Measurements from ENCODE around the gene IFIT3.
"Not testable (repeated sequence)": the region's sequence is repeated elsewhere in the genome, so short reads cannot be mapped to it uniquely, and the experiment has no call there.

IFIT3 gene

GRCh38 chr10:89318047-89318446 lies 9.8 kb upstream of the IFIT3 start:
- H3K27me3 ChIP-seq (ENCODE audit: control insufficient read depth in 3 of 3, insufficient read depth in 3 of 3, low read depth in 1 of 3, low read length in 3 of 3): not testable (repeated sequence)

DNA sequence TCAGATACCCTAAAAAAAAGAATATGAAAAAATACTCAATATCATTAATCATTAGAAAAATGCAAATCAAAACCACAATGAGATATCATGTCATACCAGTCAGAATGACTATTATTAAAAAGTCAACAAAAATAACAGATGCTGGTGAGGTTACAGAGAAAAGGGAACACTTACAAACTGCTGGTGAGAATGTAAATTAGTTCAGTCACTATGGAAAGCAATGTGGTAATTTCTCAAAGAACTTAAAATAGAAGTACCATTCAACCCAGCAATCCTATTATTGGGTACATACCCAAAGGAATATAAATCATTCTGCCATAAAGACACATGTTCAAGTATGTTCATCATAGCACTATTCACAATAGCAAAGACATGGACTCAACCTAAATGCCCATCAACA lies 2.7 kb upstream of the IFIT3 start:
- not testable (repeated sequence) for H3K27me3 ChIP-seq (ENCODE audit: control insufficient read depth in 3 of 3, insufficient read depth in 3 of 3, low read depth in 1 of 3, low read length in 3 of 3); H3K4me1 ChIP-seq (ENCODE audit: control insufficient read depth in 2 of 2, insufficient read depth in 1 of 2, low read depth in 1 of 2, low read length in 2 of 2); H3K9me3 ChIP-seq (replicated peaks in 1 of 2; ENCODE audit: control insufficient read depth in 2 of 2, insufficient read depth in 1 of 2, low read depth in 1 of 2, low read length in 2 of 2); H2BK5ac ChIP-seq (ENCODE audit: low read length); H4K8ac ChIP-seq (ENCODE audit: low read depth, low read length); H2BK12ac ChIP-seq (ENCODE audit: low read length); H3K18ac ChIP-seq (ENCODE audit: low read length); H4K91ac ChIP-seq (ENCODE audit: low read depth, low read length, poor library complexity); H2AK5ac ChIP-seq (ENCODE audit: low read depth, low read length); DNase-seq (ENCODE audit: low spot score); H3K79me1 ChIP-seq (ENCODE audit: low read depth, low read length); H2BK120ac ChIP-seq (ENCODE audit: low read depth, low read length); H3K23ac ChIP-seq (ENCODE audit: low read depth, low read length, poor library complexity); H3K14ac ChIP-seq (ENCODE audit: low read length); H3K4me2 ChIP-seq (ENCODE audit: insufficient read depth, low read length, poor library complexity, severe bottlenecking); H3K4ac ChIP-seq (ENCODE audit: low read length); H2AFZ ChIP-seq (ENCODE audit: low read length); H3K27ac ChIP-seq (replicated peaks; ENCODE audit: low read length); H3K4me3 ChIP-seq (ENCODE audit: low read length in 2 of 2); H2BK15ac ChIP-seq (ENCODE audit: low read length); H3K9ac ChIP-seq (ENCODE audit: low read depth, low read length, poor library complexity); H3K36me3 ChIP-seq (replicated peaks in 1 of 2; ENCODE audit: control insufficient read depth in 2 of 2, insufficient read depth in 2 of 2, low read length in 2 of 2)

More at GRCh38 chr10:89318047-89318446, 9.8 kb upstream of the IFIT3 start:
- not testable (repeated sequence) for H2AFZ ChIP-seq (ENCODE audit: low read length); H2BK12ac ChIP-seq (ENCODE audit: low read length); H2BK120ac ChIP-seq (ENCODE audit: low read depth, low read length); H3K18ac ChIP-seq (ENCODE audit: low read length); H3K4me2 ChIP-seq (ENCODE audit: insufficient read depth, low read length, poor library complexity, severe bottlenecking); H3K4ac ChIP-seq (ENCODE audit: low read length); H2BK5ac ChIP-seq (ENCODE audit: low read length); H4K91ac ChIP-seq (ENCODE audit: low read depth, low read length, poor library complexity); H3K36me3 ChIP-seq (replicated peaks in 1 of 2; ENCODE audit: control insufficient read depth in 2 of 2, insufficient read depth in 2 of 2, low read length in 2 of 2); H3K14ac ChIP-seq (ENCODE audit: low read length); DNase-seq (ENCODE audit: low spot score); H3K4me3 ChIP-seq (ENCODE audit: low read length in 2 of 2); H3K23ac ChIP-seq (ENCODE audit: low read depth, low read length, poor library complexity); H3K79me1 ChIP-seq (ENCODE audit: low read depth, low read length); H3K4me1 ChIP-seq (ENCODE audit: control insufficient read depth in 2 of 2, insufficient read depth in 1 of 2, low read depth in 1 of 2, low read length in 2 of 2); H2BK15ac ChIP-seq (ENCODE audit: low read length); H2AK5ac ChIP-seq (ENCODE audit: low read depth, low read length); H3K27ac ChIP-seq (replicated peaks; ENCODE audit: low read length); H3K9me3 ChIP-seq (replicated peaks in 1 of 2; ENCODE audit: control insufficient read depth in 2 of 2, insufficient read depth in 1 of 2, low read depth in 1 of 2, low read length in 2 of 2); H4K8ac ChIP-seq (ENCODE audit: low read depth, low read length); H3K9ac ChIP-seq (ENCODE audit: low read depth, low read length, poor library complexity)
- no CpG with 5 or more reads among the region's 4 CpGs for WGBS, 2 donors (ENCODE audit: extremely low coverage in 2 of 2, insufficient read length in 2 of 2, insufficient replicate concordance in 1 of 2)

DNA sequence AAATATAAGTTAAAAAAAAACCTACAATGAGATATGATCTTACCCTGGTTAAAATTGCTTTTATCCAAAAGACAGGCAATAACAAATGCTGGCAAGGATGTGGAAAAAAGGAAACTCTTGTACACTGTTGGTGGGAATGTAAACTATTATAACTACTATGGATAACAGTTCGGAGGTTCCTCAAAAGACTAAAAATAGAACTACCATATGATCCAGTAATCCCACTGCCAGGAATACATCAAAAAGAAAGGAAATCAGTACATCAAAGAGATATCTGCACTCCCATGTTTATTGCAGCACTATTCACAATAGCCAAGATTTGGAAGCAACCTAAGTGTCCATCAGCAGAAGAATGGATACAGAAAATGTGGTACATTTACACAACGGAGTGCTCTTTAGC lies 1.9 kb upstream of the IFIT3 start:
- H3K27ac ChIP-seq (replicated peaks; ENCODE audit: low read length); H2BK12ac ChIP-seq (ENCODE audit: low read length): not testable (repeated sequence)

DNA sequence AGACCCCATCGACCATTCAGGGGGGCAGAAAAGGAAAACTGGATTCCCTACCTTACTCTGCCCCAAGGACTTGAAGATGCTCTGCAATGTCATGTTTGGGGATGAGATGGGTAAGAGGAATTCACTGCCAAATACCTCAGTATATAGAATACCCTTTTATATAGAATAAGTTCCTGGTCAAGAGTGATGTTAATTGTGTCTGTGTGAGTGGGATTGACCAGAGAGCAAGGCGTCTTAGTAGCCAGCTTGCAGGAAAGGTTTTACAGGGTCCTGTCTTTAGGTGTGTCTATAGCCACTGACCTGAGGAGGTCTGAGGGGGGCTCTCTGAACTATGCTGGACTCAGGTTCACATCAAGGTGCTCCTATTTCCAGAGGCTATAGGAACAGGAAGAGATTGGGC lies 1.4 kb downstream of the IFIT3 start:
- no peak overlapping the region for H2BK120ac ChIP-seq (ENCODE audit: low read depth, low read length)
- H3K9me3 ChIP-seq (replicated peaks in 1 of 2; ENCODE audit: control insufficient read depth in 2 of 2, insufficient read depth in 1 of 2, low read depth in 1 of 2, low read length in 2 of 2): no peaks in the 10 kb centered on the region
- no peak overlapping the region for H3K27ac ChIP-seq (replicated peaks; ENCODE audit: low read length)
- no peak overlapping the region for H3K23ac ChIP-seq (ENCODE audit: low read depth, low read length, poor library complexity)
- H4K8ac ChIP-seq (ENCODE audit: low read depth, low read length): no peak overlapping the region
- H3K9ac ChIP-seq (ENCODE audit: low read depth, low read length, poor library complexity): no peak overlapping the region
- H3K4ac ChIP-seq (ENCODE audit: low read length): no peak overlapping the region
- no peak overlapping the region for H2BK15ac ChIP-seq (ENCODE audit: low read length)
- no peak overlapping the region for H3K4me3 ChIP-seq (ENCODE audit: low read length in 2 of 2)
- peaks cover 15 to 22% of the 10 kb centered on the region in 2 donors for H3K4me1 ChIP-seq (ENCODE audit: control insufficient read depth in 2 of 2, insufficient read depth in 1 of 2, low read depth in 1 of 2, low read length in 2 of 2)
- no peak overlapping the region for H2AK5ac ChIP-seq (ENCODE audit: low read depth, low read length)
- no peak overlapping the region for H3K4me2 ChIP-seq (ENCODE audit: insufficient read depth, low read length, poor library complexity, severe bottlenecking)
- no peak overlapping the region for H3K14ac ChIP-seq (ENCODE audit: low read length)
- no peaks in the 10 kb centered on the region for H3K36me3 ChIP-seq (replicated peaks in 1 of 2; ENCODE audit: control insufficient read depth in 2 of 2, insufficient read depth in 2 of 2, low read length in 2 of 2)
- WGBS, 2 donors (ENCODE audit: extremely low coverage in 2 of 2, insufficient read length in 2 of 2, insufficient replicate concordance in 1 of 2): no CpG with 5 or more reads among the region's 2 CpGs
- no peaks in the 10 kb centered on the region for H3K27me3 ChIP-seq (ENCODE audit: control insufficient read depth in 3 of 3, insufficient read depth in 3 of 3, low read depth in 1 of 3, low read length in 3 of 3)
- no peaks in the 10 kb centered on the region for H3K79me1 ChIP-seq (ENCODE audit: low read depth, low read length)
- H2AFZ ChIP-seq (ENCODE audit: low read length): no peak overlapping the region
- H4K91ac ChIP-seq (ENCODE audit: low read depth, low read length, poor library complexity): no peak overlapping the region
- DNase-seq (ENCODE audit: low spot score): no peak
- no peak overlapping the region for H2BK5ac ChIP-seq (ENCODE audit: low read length)
- H3K18ac ChIP-seq (ENCODE audit: low read length): no peak overlapping the region
- no peak overlapping the region for H2BK12ac ChIP-seq (ENCODE audit: low read length)

More for the DNA sequence above, 1.9 kb upstream of the IFIT3 start:
- H3K23ac ChIP-seq (ENCODE audit: low read depth, low read length, poor library complexity); H2BK5ac ChIP-seq (ENCODE audit: low read length); H3K14ac ChIP-seq (ENCODE audit: low read length); H2BK15ac ChIP-seq (ENCODE audit: low read length); H4K91ac ChIP-seq (ENCODE audit: low read depth, low read length, poor library complexity); H2AFZ ChIP-seq (ENCODE audit: low read length); H3K4me3 ChIP-seq (ENCODE audit: low read length in 2 of 2); H3K79me1 ChIP-seq (ENCODE audit: low read depth, low read length); H3K36me3 ChIP-seq (replicated peaks in 1 of 2; ENCODE audit: control insufficient read depth in 2 of 2, insufficient read depth in 2 of 2, low read length in 2 of 2); H4K8ac ChIP-seq (ENCODE audit: low read depth, low read length); H3K4ac ChIP-seq (ENCODE audit: low read length); DNase-seq (ENCODE audit: low spot score); H3K18ac ChIP-seq (ENCODE audit: low read length); H2AK5ac ChIP-seq (ENCODE audit: low read depth, low read length); H3K27me3 ChIP-seq (ENCODE audit: control insufficient read depth in 3 of 3, insufficient read depth in 3 of 3, low read depth in 1 of 3, low read length in 3 of 3); H3K4me2 ChIP-seq (ENCODE audit: insufficient read depth, low read length, poor library complexity, severe bottlenecking); H3K9ac ChIP-seq (ENCODE audit: low read depth, low read length, poor library complexity); H3K9me3 ChIP-seq (replicated peaks in 1 of 2; ENCODE audit: control insufficient read depth in 2 of 2, insufficient read depth in 1 of 2, low read depth in 1 of 2, low read length in 2 of 2); H2BK120ac ChIP-seq (ENCODE audit: low read depth, low read length); H3K4me1 ChIP-seq (ENCODE audit: control insufficient read depth in 2 of 2, insufficient read depth in 1 of 2, low read depth in 1 of 2, low read length in 2 of 2): not testable (repeated sequence)
- WGBS, 2 donors (ENCODE audit: extremely low coverage in 2 of 2, insufficient read length in 2 of 2, insufficient replicate concordance in 1 of 2): no CpG with 5 or more reads among the region's 2 CpGs

Measured in neuronal stem cell (in vitro differentiated cells).